ENCODE data around the gene NSG1. TPM values are rescaled to one million over a fixed set of nuclear protein-coding genes. Genes with fewer than 3 reads are reported as not detected.

Gene NSG1
- total and polyA plus RNA-seq, 2 of the 8 experiments (the other 6 are each of a cell fraction or from before 2014, with no cell fraction given), result 35.7 to 61.4 TPM

DNA sequence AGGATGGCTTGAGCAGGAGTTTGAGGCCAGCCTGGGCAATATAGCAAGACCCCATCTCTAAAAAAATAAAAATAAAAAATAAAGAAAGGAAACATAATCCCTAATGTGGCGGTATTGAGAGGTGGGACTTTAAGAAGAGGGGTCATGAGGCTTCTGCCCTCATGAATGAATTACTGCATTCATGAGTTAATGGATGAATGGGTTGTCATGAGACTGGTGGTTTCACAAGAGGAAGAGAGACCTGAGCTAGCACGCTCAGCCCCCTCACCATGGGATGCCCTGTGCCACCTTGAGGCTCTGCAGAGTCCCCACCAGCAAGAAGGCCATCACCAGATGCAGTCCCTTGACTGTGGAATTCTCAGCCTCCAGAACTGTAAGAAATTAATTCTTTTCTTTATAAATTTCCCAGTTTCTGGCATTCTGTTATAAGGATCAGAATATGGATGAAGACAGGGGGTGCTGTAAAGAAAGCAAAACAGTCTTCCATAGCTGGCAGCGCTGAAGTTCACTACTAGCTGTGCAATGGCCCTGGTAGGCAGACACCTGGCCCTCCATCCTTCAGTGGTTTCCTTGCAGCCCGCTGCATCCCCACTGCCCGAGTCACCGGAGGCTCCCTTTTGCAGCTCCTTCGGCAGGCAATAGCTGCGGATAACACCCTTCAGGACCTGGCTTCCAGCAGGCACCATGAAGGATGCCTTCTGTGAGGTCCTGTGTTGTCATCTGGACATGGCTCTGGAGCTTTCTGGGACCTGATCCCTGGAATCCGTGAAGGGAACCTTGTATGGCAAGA lies 44.8 kb upstream of the NSG1 start:
- Histone ChIP-seq H4K8ac (ENCODE audit: extremely low read depth, insufficient read depth, low read length) (no peak overlapping the region), H2AK5ac (ENCODE audit: low read depth, low read length) (no peak overlapping the region), H3K4ac (replicated peaks; ENCODE audit: insufficient read length, low read depth, low read length) (no peak overlapping the region), H2BK12ac (ENCODE audit: low read depth, low read length) (no peak overlapping the region), H4K91ac (replicated peaks; ENCODE audit: insufficient read length, low read length) (no peak overlapping the region), H3K4me2 (ENCODE audit: insufficient read depth in 1 of 2, low read depth in 2 of 2, low read length in 2 of 2) (no peak overlapping the region), H2BK15ac (ENCODE audit: low read length) (no peak overlapping the region), H2AFZ (ENCODE audit: low read length) (no peak overlapping the region), H3K18ac (ENCODE audit: extremely low read depth, low read length) (no peak overlapping the region), H3K23ac (ENCODE audit: insufficient read length) (no peak overlapping the region), H3K23me2 (ENCODE audit: low read depth, low read length) (no peaks in the 10 kb centered on the region), H3K4me3 (ENCODE audit: extremely low read depth in 1 of 4, insufficient read depth in 2 of 4, low read depth in 3 of 4, low read length in 4 of 4) (no peak overlapping the region), H4K20me1 (replicated peaks in 1 of 2; ENCODE audit: control insufficient read depth in 1 of 2, insufficient read depth in 2 of 2, low read length in 2 of 2) (no peaks in the 10 kb centered on the region), H3K14ac (ENCODE audit: insufficient read length) (no peak overlapping the region), H2BK5ac (ENCODE audit: low read depth, low read length) (no peak overlapping the region), H3K4me1 (replicated peaks in 1 of 4; ENCODE audit: control insufficient read depth in 3 of 4, insufficient read depth in 4 of 4, low read length in 3 of 4) (no peaks in the 10 kb centered on the region), H3K56ac (replicated peaks; ENCODE audit: insufficient read length, low read depth, low read length) (no peak overlapping the region), H2BK20ac (ENCODE audit: low read length) (no peak overlapping the region), H3K27ac (ENCODE audit: low read depth, low read length) (no peak overlapping the region), H3K79me2 (ENCODE audit: control insufficient read depth in 1 of 2, insufficient read depth in 2 of 2, low read length in 2 of 2) (no peaks in the 10 kb centered on the region), H4K5ac (ENCODE audit: insufficient read length, low read depth, low read length) (no peak overlapping the region), H3K27me3 (replicated peaks in 1 of 4; ENCODE audit: control insufficient read depth in 3 of 4, extremely low read depth in 1 of 4, insufficient read depth in 3 of 4, low read length in 3 of 4) (no peaks in the 10 kb centered on the region), H3K9me3 (ENCODE audit: insufficient read depth in 2 of 2, low read depth in 1 of 2, low read length in 1 of 2) (no peaks in the 10 kb centered on the region), H3K79me1 (ENCODE audit: low read depth, low read length) (no peaks in the 10 kb centered on the region), H3K9ac (replicated peaks in 1 of 4; ENCODE audit: extremely low read depth in 1 of 4, low read depth in 3 of 4, low read length in 3 of 4) (no peak overlapping the region), H2BK120ac (replicated peaks; ENCODE audit: low read depth, low read length) (no peak overlapping the region), H3K36me3 (ENCODE audit: control insufficient read depth in 2 of 4, insufficient read depth in 4 of 4, low read length in 3 of 4) (no peaks in the 10 kb centered on the region)
- ChIA-PET POLR2A (ENCODE audit: partially characterized antibody) (no interaction called here), CTCF (ENCODE audit: partially characterized antibody) (interaction anchor here (0.6 kb wide), 1 partner anchor 34 kb away, joined by 3 read pairs; no protein-coding TSS in a partner anchor)
- WGBS, 2 experiments (ENCODE audit: extremely low coverage in 1 of 2, insufficient coverage in 1 of 2, insufficient read length in 1 of 2, insufficient replicate concordance in 2 of 2, low coverage in 1 of 2, low lambda C conversion rate in 2 of 2, missing lambda C conversion rate in 1 of 2), result 93% methylated on average over 9 of the region's 9 CpGs; no CpG with 5 or more reads in 1 of the 2 experiments
- DNase-seq (ENCODE audit: low read depth in 1 of 2, low spot score in 2 of 2) (no peak), FAIRE-seq (no peak)
- no peak for TF ChIP-seq HDAC2 (IDR thresholded peaks at IDR 0.05; ENCODE audit: borderline replicate concordance in 1 of 2, low read depth in 2 of 2, low read length in 2 of 2)
- no peak for TF ChIP-seq TEAD4 (IDR thresholded peaks at IDR 0.05; ENCODE audit: low read depth, low read length)
- no peak for TF ChIP-seq RXRA (IDR thresholded peaks at IDR 0.05; ENCODE audit: insufficient read depth, low read depth, low read length)
- no peak for TF ChIP-seq MAFK (IDR thresholded peaks at IDR 0.05; ENCODE audit: low read depth, low read length)
- no peak for TF ChIP-seq POLR2AphosphoS5 (IDR thresholded peaks at IDR 0.05; ENCODE audit: low read depth, low read length)
- TF ChIP-seq, protein P1, sequence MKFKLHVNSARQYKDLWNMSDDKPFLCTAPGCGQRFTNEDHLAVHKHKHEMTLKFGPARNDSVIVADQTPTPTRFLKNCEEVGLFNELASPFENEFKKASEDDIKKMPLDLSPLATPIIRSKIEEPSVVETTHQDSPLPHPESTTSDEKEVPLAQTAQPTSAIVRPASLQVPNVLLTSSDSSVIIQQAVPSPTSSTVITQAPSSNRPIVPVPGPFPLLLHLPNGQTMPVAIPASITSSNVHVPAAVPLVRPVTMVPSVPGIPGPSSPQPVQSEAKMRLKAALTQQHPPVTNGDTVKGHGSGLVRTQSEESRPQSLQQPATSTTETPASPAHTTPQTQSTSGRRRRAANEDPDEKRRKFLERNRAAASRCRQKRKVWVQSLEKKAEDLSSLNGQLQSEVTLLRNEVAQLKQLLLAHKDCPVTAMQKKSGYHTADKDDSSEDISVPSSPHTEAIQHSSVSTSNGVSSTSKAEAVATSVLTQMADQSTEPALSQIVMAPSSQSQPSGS (IDR thresholded peaks at IDR 0.05; ENCODE audit: low read length), result no peak
- no peak for TF ChIP-seq GTF2F1 (IDR thresholded peaks at IDR 0.05; ENCODE audit: borderline replicate concordance, low read depth, low read length)
- TF ChIP-seq SP1 (IDR thresholded peaks at IDR 0.05; ENCODE audit: low read depth, low read length), result no peak
- no peak for TF ChIP-seq CEBPB (IDR thresholded peaks at IDR 0.05; ENCODE audit: low read depth, low read length)
- TF ChIP-seq SIX5 (IDR thresholded peaks at IDR 0.05; ENCODE audit: low read depth, low read length), result no peak
- no peak for TF ChIP-seq SP4 (IDR thresholded peaks at IDR 0.05; ENCODE audit: low read length)

Measured in H1 (cell line).